ENCODE data around the gene SPATA6L. TPM values are rescaled to one million over a fixed set of nuclear protein-coding genes. Genes with fewer than 3 reads are reported as not detected.

Gene SPATA6L
- total and polyA plus RNA-seq, 10 of the 15 experiments (the other 5 are each of a cell fraction or from before 2014, with no cell fraction given): 0.37 to 1.6 (median 0.91) TPM

DNA sequence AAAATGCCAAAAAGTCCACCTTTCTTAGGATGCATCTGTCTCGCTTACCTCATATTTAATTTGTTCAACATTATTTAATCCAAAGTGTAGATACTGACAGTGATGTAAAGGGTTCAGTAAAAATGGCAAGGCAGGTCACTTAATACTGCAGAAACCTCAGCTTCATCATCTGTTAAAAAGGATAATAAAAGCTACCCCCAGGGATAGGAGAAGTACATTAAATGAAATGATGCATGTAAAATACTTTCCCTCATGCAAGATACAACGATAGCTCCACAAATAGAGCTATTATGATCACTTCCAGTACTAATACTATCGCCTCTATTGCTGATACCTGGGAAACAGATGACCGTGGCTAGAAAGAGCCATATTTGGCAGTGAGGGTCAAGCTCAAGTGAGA is 93.1 kb downstream of the SPATA6L start (continued):
- TF ChIP-seq, protein P1, sequence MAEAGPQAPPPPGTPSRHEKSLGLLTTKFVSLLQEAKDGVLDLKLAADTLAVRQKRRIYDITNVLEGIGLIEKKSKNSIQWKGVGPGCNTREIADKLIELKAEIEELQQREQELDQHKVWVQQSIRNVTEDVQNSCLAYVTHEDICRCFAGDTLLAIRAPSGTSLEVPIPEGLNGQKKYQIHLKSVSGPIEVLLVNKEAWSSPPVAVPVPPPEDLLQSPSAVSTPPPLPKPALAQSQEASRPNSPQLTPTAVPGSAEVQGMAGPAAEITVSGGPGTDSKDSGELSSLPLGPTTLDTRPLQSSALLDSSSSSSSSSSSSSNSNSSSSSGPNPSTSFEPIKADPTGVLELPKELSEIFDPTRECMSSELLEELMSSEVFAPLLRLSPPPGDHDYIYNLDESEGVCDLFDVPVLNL (IDR thresholded peaks at IDR 0.05; ENCODE audit: low read depth, low read length): no peak
- TF ChIP-seq SMC3 (IDR thresholded peaks at IDR 0.05; ENCODE audit: borderline replicate concordance, low read length): no peak
- no peak for TF ChIP-seq SMAD1 (IDR thresholded peaks at IDR 0.05; ENCODE audit: low read depth, partially characterized antibody)
- no peak for TF ChIP-seq CREM (IDR thresholded peaks at IDR 0.05; ENCODE audit: low read depth)
- TF ChIP-seq, protein P2, sequence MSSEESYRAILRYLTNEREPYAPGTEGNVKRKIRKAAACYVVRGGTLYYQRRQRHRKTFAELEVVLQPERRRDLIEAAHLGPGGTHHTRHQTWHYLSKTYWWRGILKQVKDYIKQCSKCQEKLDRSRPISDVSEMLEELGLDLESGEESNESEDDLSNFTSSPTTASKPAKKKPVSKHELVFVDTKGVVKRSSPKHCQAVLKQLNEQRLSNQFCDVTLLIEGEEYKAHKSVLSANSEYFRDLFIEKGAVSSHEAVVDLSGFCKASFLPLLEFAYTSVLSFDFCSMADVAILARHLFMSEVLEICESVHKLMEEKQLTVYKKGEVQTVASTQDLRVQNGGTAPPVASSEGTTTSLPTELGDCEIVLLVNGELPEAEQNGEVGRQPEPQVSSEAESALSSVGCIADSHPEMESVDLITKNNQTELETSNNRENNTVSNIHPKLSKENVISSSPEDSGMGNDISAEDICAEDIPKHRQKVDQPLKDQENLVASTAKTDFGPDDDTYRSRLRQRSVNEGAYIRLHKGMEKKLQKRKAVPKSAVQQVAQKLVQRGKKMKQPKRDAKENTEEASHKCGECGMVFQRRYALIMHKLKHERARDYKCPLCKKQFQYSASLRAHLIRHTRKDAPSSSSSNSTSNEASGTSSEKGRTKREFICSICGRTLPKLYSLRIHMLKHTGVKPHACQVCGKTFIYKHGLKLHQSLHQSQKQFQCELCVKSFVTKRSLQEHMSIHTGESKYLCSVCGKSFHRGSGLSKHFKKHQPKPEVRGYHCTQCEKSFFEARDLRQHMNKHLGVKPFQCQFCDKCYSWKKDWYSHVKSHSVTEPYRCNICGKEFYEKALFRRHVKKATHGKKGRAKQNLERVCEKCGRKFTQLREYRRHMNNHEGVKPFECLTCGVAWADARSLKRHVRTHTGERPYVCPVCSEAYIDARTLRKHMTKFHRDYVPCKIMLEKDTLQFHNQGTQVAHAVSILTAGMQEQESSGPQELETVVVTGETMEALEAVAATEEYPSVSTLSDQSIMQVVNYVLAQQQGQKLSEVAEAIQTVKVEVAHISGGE (CRISPR knock-in tag; IDR thresholded peaks at IDR 0.05): no peak

- 39% methylated on average over 5 of the region's 5 CpGs for WGBS (ENCODE audit: insufficient coverage, insufficient replicate concordance, low lambda C conversion rate, missing lambda C conversion rate)
- intact Hi-C loops (cut with micrococcal nuclease; ENCODE audit: unreplicated experiment) (no loop called here), in situ Hi-C loops (cut with MboI) (no loop called here)
- no TSS peak for BruUV-seq (replicated peaks)
- no peak for ATAC-seq
- DNase-seq (ENCODE audit: low read depth, low spot score): no peak
- no peaks in the 10 kb centered on the region for H3K9me3 ChIP-seq (replicated peaks; ENCODE audit: control insufficient read depth, insufficient read depth, low read length)
- no peaks in the 10 kb centered on the region for H3K79me2 ChIP-seq (ENCODE audit: control insufficient read depth, insufficient read depth, low read length)
- H3K4me3 ChIP-seq: no peak overlapping the region
- TF ChIP-seq ZNF274 (IDR thresholded peaks at IDR 0.05; ENCODE audit: insufficient read depth, insufficient read length) (no peak), NFYA (IDR thresholded peaks at IDR 0.05; ENCODE audit: borderline replicate concordance, low read depth, low read length) (no peak), STAT3 (IDR thresholded peaks at IDR 0.05; ENCODE audit: low read depth, low read length) (no peak), MTA3 (IDR thresholded peaks at IDR 0.05; ENCODE audit: borderline replicate concordance, low read length) (no peak), ETV6 (conservative IDR thresholded peaks at IDR 0.05 in 1 of 2, IDR thresholded peaks at IDR 0.05 in 1 of 2; ENCODE audit: borderline replicate concordance in 1 of 2, low read depth in 1 of 2) (no peak), SP1 (IDR thresholded peaks at IDR 0.05; ENCODE audit: low read depth, low read length) (no peak), SIN3A (IDR thresholded peaks at IDR 0.05; ENCODE audit: low read depth, low read length) (no peak), MYC (IDR thresholded peaks at IDR 0.05; ENCODE audit: insufficient read depth, insufficient read length, insufficient replicate concordance, low read length, severe bottlenecking) (no peak)
- TF ChIP-seq, protein P3, sequence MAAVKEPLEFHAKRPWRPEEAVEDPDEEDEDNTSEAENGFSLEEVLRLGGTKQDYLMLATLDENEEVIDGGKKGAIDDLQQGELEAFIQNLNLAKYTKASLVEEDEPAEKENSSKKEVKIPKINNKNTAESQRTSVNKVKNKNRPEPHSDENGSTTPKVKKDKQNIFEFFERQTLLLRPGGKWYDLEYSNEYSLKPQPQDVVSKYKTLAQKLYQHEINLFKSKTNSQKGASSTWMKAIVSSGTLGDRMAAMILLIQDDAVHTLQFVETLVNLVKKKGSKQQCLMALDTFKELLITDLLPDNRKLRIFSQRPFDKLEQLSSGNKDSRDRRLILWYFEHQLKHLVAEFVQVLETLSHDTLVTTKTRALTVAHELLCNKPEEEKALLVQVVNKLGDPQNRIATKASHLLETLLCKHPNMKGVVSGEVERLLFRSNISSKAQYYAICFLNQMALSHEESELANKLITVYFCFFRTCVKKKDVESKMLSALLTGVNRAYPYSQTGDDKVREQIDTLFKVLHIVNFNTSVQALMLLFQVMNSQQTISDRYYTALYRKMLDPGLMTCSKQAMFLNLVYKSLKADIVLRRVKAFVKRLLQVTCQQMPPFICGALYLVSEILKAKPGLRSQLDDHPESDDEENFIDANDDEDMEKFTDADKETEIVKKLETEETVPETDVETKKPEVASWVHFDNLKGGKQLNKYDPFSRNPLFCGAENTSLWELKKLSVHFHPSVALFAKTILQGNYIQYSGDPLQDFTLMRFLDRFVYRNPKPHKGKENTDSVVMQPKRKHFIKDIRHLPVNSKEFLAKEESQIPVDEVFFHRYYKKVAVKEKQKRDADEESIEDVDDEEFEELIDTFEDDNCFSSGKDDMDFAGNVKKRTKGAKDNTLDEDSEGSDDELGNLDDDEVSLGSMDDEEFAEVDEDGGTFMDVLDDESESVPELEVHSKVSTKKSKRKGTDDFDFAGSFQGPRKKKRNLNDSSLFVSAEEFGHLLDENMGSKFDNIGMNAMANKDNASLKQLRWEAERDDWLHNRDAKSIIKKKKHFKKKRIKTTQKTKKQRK (IDR thresholded peaks at IDR 0.05; ENCODE audit: low read depth, low read length): no peak
- FAIRE-seq: no peak
- H3K9ac ChIP-seq (ENCODE audit: control insufficient read depth, insufficient read depth, low read length): no peak overlapping the region
- H3K27ac ChIP-seq (ENCODE audit: control insufficient read depth, insufficient read depth): no peak overlapping the region
- H3K4me2 ChIP-seq (ENCODE audit: control insufficient read depth, insufficient read depth): no peak overlapping the region
- ChIA-PET POLR2A (no interaction called here), SMC1A (ENCODE audit: uncharacterized antibody, unreplicated experiment) (interaction anchor here (2.6 to 3.0 kb wide), 2 partner anchors 11 to 13 kb away, joined by 8 to 10 read pairs; no protein-coding TSS in a partner anchor), RAD21 (ENCODE audit: unreplicated experiment) (no interaction called here), CTCF (no interaction called here)
- no peaks in the 10 kb centered on the region for H4K20me1 ChIP-seq (ENCODE audit: control insufficient read depth, insufficient read depth)
- no peak overlapping the region for H2AFZ ChIP-seq (ENCODE audit: control insufficient read depth, low read depth, low read length)
- H3K27me3 ChIP-seq (replicated peaks in 1 of 2; ENCODE audit: control insufficient read depth in 2 of 2, insufficient read depth in 2 of 2, low read length in 1 of 2): no peaks in the 10 kb centered on the region
- H3K36me3 ChIP-seq (ENCODE audit: control insufficient read depth in 2 of 2, insufficient read depth in 2 of 2, low read length in 1 of 2): peaks cover 2 to 24% of the 10 kb centered on the region in 2 experiments
- peaks cover 14% of the 10 kb centered on the region for H3K4me1 ChIP-seq (ENCODE audit: control insufficient read depth, insufficient read depth, low read length)
Measured at GRCh38 chr9:4572184-4572826, 94.0 kb downstream of the SPATA6L start.

All from GM12878 (cell line).